Activated CD8-positive, alpha-beta memory T cell treated with anti-CD3 and anti-CD28 coated beads, Interleukin-2, amount 50 U/mL, for 48 hours (primary cell): ENCODE data around the gene CRY1.
A peak's percentile ranks its signal among the peaks of the same experiment; 100 is the strongest.
"Not testable (repeated sequence)": the region's sequence is repeated elsewhere in the genome, so short reads cannot be mapped to it uniquely, and the experiment has no call there.

Source experiments
- DNase-seq: peaks from one replicate; pipeline ENCODE4 v3.0.0-alpha.2; 2020

The CRY1 gene

DNA sequence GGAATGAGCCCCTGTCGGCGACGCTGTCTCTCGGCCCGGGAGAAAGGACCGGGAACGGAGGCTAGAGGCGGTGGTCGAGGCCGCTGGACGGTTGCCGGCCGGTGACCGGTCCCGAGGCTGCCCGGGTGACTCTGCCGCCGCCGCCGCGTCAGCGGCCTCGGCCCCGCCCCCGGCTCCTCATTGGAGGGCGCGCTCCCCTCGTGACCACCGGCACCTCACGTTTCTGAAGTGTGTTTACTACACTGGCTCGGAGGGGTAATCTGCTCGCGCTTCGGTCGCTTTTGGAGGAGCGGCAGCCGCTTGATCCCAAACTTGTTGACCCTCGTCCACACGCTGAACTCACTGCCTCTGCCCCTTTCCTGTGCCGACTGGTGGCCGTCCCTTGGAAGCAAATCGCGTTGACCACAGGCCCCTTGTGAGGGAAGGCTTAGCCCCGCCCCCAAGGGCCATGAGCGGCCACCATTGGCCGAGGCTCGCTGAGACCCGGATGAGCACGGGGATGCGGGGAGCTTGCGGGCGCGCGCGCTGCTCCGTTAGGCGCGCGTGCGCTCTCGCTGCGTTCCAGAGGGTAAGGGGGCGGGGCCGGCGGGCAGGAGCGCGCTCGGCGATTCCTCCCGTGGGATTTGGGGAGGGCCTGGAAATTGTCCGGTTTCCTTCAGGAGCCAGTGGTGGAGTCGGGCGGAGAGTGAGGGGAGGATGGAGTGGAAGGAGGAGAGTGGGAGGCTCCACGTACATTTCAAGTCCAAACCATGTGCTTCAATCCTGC, at the start of gene CRY1:
Gene CRY1 (minus strand): TSS at position 133 of the 766 bp plus-strand sequence. CDS start 588 bp downstream, outside the sequence.
- peak; percentile 96 for DNase-seq

DNA sequence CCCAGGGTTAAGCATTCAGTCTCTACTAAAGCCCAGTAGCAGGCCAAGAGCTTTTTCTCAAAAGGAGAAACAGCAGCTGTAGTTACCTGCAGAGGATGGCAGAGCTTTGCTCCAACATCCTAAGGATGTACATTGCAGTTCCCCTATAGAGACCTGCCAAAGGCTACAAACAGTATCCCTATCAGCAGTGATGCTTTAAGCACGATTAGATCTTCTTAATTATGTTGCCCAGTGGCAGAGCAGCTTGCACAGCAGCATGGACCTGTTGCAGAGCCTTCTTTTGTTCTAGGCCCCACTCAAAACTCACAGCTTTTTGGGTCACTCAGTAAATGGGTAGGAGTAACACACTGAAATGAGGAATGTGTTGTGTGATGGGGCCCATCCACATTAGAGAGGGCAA, 46.4 kb upstream of the CRY1 start:
- no peak for DNase-seq

DNA sequence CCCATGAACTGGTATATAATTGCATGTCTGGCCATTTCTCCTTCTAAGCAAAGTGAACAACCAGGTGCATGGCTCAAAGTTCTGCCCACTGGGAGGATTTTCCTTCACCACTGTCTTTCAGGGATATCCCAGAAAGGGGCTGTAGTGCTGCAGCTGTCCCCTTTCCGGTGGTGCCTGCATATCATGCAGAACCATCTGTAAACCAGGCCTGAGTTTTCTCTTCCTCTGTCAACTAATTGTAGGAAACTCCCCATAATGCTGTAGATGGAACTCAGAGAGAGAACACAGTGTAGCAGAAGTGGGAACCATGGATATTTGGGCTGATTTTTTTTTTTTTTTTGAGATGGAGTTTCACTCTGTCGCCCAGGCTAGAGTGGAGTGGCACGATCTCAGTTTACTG, 45.6 kb upstream of the CRY1 start:
- no peak for DNase-seq

DNA sequence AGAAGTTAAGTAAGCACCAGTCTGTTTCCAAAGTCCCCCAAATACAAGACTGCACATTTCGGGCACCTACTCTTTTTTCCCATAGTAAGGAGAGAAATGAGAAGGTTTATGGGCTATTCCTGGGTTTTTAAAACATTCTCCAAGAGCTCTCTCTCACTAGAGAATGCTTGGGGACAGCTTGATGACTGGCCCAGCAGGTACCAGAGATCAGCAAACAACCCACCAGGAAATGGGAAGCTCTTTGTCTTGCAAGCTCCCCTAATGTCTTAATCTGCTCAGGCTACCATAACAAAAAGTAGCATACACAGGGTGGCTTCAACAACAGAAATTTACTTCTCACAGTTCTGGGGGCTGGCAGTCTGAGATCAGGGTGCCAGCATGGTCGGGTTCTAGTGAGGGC, 41.8 kb upstream of the CRY1 start:
- DNase-seq = no peak

DNA sequence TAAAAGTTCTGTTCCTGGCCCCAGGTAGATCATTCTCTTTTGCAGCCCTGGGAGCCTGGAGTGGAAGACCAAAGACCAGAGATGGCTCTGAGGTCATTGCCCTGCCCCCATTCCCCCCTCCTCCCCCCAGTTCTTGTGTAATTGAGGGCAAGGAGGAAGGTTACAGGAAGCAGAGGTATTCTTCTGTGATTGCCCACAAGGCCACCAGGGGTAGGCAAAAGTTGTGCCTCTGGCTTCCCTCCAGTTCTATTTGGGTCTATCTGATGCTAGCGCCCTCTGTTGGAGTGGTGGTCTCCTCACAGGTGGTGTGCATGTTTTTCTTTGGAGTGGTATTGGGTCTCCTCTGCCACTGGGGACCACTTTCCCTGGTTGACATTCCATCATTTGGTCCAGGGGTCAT, 41.2 kb upstream of the CRY1 start:
- peak; percentile 60 for DNase-seq

DNA sequence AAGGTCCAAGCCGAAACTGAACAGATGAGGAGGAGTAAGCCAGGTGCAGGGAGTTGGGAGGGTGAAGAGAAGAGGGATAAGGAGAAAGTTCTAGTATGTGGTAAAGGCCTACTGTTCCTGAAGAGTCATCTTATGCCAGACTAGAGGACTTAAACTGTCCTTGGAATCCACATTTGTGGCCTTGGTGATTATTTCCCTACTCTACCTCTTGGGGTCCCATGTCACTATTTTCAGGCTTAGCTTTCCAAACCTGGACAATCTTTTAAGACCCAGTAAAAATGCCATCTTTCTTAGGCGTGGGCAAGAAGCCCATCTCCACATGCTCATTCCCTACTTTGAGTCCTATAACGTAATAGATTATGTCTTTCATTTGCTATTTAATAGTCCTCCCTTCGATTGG, 40.1 kb upstream of the CRY1 start:
- no peak for DNase-seq

DNA sequence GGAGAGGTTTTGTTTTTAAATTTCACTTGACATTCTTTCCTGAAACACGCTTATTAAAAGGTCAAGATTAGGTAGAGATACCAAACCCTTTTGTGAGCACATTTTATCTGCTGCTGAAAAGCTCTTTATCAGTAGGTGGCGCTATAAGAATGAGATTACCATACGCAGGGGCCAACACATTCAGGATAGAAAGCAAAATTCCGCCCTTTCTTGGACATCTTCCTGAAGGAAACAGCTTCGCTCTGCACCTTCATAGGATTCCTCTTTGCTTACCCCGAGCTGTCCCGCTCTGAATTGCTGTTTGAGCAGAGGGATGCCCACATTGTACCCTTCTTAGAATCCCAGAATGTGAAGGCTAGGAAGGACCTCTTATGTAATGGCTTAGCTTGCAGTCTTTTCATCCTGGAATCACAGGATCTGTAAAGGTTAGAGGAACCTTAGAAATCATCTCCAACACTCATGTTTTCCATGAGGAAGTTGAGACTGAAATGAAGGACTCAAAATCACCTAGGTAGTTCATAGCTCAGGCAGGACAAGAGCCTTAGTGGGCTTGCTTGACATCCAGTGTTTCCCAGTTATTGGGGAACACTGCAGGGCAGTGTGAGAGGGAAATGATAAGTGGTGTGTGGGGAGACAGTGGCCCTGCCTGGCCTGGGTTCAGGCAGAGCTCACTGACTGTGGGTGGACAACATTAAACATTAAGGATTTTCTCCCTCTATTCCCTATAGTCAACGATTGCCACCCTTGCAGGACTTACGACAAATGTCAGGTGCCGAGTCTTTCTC, 38.7 kb upstream of the CRY1 start:
- no peak for DNase-seq

DNA sequence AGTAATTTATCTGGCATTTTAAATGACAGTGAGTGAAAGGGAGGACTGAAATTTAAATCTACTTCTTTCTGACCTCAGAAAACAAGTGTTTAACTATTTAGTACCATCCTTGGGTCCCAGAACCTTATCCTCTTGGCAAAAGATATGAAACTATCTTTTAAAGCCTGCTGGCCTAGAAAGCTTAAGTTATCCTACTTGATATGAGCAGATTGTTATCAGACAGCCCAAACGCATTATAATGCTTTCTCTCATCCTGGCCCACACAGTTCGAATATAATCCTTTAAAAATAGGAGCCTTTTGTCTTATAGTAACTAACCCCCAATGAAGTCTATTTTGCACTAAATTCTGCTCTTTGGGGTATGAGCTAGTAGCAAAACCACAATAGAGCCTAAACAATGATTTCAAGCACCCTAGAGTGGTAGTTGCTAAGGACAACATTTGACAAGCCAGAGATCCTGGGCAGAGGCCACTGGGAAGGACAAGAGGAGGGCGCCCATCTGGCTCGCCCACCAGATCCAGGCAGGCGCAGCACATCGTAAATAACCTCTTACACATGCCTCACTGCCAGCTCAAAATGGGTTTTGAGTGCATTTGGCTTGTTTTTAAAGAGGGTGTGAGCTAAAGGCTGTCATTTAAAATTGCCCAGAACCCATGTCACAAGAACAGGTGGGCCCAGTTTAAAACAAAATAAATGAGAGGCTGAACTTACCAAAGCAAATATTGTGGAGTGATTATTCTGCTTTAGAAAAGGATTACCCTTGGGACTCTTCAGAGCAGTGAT, 37.7 kb upstream of the CRY1 start:
- no peak for DNase-seq

DNA sequence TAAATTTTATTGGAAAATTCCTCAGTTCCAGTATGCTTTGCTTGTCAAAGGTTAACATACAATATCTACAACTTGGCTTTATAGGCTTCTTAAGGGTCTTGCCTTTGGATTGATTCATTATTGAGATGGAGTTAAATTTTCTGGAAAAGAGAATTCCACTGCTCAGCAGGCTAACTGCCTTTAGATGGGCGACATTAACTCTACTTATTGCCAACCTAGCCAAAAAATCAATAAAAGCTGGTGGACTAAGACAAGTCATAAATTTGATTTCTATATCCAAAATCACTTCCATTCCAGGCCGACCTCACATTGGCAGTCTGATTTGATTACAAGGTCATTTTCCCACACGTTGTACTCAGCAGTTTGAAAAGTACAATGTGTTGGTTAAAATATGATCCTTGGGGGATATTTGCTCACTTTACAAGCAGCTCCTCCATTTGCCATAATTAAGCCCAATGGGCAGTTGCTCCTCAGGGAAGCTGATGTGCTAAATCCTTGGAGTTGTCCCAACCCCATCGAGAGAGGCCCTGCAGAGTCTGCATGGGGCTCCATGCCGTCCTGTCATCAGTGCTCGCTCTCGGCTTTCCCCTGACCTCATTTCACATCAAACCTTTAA, 36.1 kb upstream of the CRY1 start:
- DNase-seq = no peak

DNA sequence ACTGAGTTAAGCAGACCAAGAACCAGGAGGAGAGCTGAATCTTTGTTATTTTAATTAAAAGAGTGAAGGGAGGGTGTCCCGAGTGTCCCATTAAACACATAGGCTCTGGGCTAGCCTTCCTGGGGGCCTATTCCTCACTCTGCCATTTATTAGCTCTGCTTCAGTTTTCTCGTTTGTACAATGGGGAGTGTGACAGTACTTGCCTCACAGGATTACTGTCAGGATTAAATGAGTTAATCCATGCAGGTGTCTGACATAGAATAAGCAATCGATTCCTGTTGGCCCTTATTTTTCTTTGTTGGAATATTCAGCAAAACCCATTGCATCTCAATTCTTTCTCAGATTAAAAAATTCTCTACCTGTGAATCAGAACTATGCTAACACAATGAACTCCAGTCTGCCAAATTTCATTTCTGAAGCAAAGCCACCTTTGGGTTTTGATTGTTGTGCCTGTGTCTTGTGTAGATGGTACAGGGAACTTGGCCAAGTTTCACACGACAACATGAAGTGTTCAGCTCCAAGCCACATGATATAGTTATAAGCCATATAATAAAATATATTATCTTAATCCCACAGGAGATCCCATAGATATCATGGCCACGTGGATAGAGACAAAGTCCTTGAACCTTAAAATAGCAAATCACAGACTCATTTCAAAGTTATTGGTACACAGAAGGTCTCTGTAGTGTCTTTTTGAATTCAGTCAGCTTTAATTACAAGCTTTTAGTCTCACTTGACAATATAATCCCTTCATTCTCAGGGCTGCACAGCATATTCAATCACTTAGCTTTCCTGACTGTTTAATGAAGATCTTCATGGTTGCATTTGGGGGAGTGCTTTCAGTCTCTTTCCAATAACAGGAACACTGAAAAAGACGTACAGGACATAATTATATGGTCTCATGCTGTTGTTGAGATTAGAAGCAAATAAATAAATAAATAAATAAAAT, 34.4 kb upstream of the CRY1 start:
- DNase-seq = no peak

DNA sequence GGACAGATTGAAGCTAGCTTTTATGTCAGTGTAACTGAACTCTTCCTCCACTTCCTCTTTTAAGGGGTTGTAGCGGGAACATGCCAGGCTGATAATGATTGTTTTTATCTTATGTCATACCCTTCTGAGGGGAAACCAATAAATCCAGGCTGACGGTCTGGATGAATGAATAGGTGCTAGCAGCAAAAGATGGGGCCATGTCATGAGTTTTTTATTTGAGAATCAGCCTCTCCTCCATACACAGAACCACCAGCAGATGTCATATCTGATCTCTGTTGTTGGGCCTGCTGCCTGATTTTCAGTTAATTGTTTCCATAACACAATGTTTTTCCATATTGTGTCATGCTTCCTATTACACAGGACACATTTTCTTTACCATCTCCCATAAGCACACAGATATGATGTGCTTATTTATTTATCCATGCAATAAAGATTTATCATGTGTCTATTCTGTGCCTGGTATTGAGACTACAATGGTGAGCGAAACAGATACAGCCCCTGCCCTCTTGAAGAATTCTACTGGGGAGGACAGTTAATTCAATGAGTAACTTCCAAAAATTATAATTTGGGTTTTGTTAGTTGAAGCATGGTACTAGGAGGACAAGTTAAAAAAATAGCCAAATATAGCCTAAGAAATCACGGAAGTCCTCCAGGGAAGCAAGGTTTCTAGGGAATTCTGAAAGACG, 33.6 kb upstream of the CRY1 start:
- no peak for DNase-seq

DNA sequence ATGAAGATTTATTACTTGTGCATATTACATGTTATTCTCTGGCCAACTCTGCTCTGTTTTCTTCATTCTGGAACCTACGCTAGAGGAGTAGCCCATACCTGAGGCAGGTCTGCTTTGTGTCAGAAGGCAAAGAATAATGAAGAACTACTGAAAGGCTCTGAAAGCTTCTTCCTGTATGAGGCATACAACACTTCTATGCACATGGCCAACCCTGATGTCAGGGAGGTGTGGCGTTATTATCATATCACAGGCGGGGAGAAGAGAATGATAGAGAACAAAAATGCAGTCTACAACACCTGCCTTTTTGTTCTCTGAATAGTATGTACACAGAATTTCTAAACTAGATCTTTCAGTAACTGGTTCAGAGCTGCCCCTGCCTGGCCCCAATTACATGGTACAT, 32.5 kb upstream of the CRY1 start:
- DNase-seq = no peak

DNA sequence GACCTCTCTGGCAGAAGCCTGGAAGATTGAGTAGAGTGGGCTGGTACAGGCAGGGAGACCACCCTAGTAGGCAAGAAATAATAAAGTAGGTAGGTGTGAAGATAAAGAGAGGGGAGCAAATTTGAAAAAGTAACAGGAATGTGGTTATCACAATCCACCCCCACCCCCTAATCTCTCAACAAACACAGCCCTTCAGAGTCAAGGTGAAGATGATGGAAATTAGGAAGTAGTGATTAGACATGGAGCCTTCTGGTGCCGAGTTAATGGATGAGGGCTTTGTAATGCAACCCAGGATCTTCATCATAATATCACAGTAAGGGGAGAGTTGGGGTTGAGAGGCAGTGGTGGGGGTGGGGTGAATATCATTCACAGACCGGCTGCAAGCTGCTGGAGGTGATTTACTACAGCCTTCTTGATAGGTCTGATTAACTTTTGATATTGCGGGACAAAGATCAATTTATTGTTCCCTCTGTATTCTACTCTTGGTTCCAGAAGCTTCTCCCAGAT, 29.2 kb upstream of the CRY1 start:
- DNase-seq = no peak

DNA sequence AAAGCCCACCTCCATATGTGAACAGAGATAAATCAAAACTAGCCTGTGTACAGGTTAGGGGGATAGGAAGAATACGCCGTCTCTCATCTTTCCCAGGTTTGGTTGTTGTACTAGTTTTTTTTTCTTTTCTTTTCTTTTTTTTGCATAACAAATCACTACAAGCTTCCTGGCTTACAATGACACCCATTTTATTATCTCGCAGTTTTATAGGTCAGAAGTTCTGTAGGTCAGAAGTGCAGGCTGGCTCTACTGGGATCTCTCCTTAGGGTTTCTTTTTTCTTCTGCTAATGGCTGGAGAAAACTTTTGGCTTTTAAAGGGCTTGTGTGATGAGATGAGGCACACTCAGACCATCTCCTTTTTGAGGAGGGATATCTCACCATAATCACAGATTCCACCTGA, 25.7 kb upstream of the CRY1 start:
- no peak for DNase-seq

DNA sequence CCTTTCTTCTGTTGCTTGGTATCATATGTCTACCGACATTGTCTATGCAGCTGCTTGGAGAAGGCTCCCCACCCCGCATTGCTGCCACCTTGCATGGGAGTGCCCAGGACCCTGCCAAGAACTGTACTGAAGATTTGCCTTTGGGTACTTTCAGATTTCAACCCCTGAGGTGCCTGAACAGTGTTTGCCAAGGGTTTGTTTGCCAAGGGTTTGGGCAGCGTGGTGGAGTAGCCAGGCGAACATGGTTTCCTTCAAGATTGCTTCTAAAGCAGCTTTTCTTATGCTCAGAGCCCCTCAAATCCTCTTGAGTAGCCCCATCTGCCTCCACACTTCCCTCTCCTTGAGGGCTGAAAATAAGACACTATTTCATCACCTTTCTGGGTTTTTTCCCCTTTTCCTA, 25.3 kb upstream of the CRY1 start:
- no peak for DNase-seq

DNA sequence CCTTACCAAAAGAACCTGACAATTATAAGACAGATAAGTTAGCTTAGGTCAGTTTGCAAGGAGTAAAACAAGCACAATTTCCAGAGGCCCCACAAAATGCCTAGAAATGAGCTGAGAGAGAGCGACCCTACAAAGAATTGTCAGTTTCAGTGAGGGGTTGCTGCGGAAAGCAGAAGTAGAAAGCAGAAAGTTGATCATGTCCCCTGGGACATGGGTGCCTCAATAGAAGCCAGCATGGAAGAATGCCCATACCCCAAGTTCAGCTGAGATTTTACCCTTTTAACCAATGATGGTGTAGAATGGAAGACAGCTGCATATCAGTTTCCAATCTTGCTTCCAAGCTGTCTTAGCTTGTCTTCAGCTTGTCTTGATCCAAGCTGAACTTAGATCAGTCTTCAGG, 21.8 kb upstream of the CRY1 start:
- no peak for DNase-seq

DNA sequence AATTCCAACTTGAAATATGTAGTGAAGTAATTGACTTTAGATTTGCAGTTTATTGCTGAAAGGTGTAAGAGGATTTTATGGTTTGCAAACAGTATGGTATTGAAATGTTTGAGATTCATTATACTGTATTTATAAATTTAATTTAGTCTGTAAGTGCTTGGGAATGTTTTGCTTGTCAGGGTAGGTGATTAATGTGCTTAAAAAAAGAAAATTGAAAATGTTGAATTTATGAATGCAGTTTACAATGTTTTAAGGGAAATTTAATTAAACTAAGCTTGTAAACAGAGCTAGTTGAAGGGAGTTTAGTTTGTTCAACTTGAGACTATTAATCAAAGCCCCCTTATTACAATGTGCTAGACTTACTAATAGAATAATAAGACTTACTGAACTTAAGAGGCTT, 18.0 kb upstream of the CRY1 start:
- DNase-seq = no peak

DNA sequence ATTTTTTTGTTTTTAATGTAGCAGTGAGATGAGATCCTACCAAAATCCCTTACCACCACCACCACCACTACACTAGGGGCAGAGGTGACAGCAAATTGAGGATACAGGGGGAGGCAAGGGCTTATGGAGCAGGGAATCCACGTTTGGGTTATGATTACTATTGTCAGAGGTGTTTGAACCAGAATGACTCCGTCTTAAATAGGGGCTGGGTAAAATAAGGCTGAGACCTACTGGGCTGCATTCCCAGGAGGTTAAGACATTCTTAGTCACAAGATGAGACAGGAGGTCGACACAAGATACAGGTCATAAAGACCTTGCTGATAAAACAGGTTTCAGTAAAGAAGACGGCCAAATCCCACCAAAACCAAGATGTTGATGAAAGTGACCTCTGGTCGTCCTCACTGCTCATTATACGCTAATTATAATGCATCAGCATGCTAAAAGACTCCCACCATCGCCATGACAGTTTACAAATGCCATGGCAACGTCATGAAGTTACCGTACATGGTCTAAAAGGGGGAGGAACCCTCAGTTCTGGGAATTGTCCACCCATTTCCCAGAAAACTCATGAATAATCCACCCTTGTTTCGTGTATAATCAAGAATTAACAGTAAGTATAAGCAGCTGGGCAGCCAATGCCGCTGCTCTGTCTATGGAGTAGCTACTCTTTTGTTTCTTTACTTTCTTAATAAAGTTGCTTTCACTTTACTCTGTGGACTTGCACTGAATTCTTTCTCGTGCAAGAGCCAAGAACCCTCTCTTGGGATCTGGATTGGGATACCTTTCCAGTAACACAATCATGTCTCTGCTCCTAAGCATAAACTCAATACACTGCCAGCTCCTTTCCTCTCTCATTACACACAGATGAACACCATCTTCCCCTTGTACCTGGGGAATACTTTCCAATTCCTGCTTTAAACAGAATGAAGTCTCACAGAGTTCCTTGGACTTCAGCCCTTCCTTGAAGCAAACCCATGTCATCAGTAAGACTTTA, 16.7 kb upstream of the CRY1 start:
- DNase-seq = no peak

DNA sequence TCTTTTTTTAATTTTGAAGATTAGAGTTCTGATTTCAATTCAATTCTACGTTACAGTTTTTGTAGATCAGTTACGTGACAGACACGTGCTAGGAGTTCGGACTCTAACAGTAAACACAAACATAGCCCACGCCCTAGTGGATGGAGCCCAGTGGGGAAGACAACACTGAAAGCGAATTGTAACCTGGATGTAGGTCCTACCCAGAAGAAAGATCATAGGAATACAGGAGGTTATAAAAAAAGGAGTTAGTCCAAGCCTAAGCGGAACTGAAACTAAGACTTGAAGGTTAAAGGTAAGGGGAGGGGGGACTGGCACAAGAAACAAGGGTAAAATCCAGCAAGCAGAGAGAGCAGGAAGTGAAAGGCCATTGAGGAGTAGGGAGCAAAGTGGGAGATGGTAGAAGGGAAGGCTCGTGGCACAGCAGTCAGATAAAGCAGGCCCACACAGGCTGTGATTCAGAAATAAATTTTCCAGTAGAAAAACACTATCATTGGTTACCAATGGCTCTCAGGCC, 15.7 kb upstream of the CRY1 start:
- no peak for DNase-seq

DNA sequence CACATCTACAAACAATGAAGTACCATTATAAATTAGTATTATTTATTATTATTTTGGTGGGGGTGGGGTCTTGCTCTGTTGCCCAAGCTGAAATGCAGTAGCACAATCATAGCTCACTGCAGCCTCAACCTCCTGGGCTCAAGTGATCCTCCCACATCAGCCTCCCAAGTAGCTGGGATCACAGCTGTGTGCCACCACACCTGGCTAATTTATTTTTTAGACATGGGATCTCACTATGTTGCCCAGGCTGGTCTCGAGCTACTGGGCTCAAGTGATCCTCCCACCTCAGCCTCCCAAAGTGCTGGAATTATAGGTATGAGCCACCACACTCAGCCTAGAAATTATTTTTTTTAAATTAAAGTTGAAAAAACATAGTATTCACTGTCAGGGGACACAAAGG, 15.0 kb upstream of the CRY1 start:
- DNase-seq = not testable (repeated sequence)
